Measurements from ENCODE around the gene CLSTN3.
"Not testable (repeated sequence)": the region's sequence is repeated elsewhere in the genome, so short reads cannot be mapped to it uniquely, and the experiment has no call there.

The CLSTN3 gene

DNA sequence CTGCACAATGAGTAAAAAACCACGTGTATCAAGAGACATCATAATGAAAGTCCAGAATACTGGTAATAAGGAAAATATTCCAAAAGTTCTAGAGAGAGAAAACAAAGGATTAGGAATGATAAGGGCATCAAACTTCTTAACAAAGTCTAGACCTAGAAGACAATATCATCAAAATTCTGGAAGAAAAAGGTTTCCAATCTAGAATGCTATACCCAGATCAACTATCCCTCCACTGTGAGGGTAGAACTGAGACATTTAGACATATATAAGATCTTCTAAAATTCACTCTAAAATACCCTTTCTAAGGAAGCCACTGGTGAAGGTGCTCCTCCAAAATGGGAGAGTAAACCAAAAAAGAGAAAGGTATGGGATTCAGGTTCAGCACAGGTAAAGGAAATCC lies 24.1 kb upstream of the CLSTN3 start:
- DNase-seq, result no peak

DNA sequence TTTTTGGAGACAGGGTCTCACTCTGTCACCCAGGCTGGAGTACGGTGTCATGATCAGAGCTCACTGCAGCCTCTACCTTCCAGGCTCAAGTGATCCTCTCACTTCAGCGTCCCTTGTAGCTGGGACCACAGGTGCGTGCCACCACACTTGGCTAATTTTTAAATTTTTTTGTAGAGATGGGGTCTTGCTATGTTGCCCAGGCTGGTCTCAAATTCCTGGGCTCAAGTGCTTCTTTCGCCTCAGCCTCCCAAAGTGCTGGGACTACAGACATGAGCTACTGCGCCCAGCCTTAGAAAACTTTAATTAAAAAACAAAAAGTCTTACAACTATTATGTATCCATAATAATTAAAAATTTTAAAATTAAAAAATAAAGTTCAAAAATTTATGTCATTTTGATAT lies 23.0 kb upstream of the CLSTN3 start:
- not testable (repeated sequence) for DNase-seq

DNA sequence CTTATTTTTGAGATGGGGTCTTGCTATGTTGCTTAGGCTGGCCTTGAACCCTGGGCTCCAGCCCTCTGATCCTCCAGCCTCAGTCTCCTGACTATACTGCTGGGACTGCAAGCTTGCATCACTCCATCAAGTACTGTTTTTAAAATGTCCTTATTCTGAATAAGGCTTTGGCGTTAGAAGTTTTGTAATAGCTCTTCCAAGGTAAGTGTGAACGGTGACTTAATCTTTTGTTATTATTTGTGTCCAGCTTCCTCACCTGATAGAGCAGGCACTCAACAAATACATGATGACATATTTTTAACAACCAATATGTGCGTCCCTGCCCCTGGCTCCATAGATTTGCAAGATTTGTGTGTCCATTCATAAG lies 22.6 kb upstream of the CLSTN3 start:
- no peak for DNase-seq

DNA sequence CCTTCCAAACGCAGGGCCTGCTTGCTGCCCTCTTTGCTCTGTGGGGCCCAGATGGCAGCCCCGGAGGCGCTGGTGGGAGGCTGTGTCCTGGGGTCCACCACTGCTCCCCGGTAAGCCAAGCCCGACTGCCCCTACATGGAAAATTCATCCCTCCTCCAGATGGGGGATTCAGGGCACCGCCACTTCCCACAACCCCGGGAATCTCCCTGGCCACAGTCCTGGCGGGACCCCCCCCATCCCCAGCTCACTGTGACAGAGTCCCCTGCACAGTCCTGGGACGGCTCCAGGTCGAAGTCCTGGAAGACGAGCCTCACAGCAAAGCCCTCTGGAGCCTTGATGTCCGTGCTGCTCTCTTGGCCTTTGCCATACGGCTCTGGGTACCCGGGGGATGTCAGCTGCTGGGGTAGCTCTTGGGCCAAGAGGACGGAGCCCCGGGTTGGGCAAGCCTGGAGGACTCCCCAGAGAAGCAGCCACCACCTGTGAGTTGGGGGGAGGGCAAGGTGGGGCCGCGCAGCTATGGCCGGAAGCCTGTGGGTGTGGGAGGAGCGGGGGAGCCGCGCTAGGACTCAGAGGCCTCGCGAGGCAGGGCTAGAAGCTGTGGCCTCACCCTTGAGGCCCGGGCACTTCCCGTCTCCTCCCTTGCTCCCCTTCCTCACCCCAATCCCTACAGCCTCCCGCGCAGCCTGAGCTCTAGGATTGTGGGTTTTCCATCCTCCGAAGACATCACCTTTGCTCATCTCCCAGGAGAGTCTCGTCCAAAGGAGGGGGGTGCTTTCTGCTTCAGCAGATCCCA lies 22.0 kb upstream of the CLSTN3 start:
- peak; percentile 34 for DNase-seq

DNA sequence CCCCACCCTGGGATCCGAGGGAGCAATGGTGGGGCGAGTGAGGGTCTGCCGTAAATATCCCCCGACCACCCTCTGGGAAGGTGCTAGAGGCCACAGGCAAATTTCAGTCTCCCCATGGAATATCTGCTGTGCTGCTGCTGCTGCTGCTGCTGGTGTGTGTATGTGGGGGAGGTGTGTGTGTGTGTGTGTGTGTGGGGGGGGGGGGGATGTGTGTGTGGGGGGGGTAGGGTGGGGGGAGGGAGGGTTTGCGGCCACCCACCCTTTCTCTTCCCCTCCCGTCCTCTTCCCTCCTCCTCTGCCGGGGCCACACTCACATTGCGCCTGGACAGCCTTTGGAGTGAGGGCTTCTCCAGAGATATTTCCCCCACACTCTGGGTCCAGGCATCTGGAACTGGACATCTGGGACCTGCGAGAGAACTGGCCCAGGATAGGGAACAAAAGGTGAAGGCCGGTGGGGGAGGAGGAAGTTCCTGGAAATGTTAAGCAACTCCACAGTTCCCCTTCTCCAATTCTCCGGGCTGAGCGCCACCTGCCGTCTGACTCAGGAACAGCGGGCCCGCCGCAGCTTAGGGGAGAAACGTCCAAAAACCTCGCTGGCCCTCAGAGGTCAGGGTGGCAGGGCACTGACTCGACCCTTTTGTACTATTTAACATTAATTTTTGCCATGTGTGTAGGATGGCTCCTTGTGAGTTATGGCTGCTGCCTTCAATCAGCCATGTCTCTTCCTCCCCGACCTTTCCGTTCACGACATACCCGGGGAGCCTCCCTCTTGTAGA lies 21.2 kb upstream of the CLSTN3 start, which contains the start of gene C1RL:
Gene C1RL, minus strand, starts transcription at position 419 of the 776 bp plus-strand sequence. Its CDS starts 34 bp downstream, at position 385.
- peak; percentile 40 for DNase-seq

DNA sequence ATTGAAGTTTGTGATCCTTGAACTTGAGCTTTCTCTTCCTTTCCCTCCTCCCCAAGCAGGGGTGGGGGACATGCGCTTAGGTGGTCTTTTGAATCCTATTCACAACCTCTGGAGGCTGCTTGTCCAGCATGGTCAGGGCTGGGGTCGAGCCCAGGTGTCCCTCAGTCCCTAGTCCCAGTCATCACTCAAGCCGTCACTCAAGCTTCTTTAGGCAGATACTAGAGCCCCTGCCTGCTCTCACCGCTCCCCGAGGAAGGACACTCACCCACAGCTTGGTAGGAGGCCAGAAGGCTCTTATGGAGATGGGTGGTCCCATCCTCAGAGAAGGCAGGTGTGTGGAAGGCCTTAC lies 20.6 kb upstream of the CLSTN3 start:
- no peak for DNase-seq

DNA sequence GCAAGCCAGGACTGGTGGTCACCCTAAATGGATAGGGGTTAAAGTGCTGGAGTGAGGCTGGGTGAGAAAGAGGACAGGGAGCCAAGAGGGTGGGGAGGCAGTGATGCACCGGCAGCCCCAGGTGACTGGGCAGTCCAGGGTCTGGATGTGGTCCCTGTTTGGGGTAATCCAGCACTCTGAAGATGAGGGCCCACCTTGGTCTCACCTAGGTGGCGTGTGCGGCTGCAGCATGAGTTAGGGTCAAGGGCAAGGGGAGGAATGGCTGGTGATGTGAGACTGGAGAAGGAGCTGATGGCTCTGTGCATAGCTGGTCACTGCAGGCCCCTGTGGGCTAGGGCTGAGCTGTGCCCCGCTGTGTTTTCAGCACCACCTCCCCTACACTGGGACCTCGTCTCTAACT lies 19.5 kb upstream of the CLSTN3 start:
- no peak for DNase-seq

DNA sequence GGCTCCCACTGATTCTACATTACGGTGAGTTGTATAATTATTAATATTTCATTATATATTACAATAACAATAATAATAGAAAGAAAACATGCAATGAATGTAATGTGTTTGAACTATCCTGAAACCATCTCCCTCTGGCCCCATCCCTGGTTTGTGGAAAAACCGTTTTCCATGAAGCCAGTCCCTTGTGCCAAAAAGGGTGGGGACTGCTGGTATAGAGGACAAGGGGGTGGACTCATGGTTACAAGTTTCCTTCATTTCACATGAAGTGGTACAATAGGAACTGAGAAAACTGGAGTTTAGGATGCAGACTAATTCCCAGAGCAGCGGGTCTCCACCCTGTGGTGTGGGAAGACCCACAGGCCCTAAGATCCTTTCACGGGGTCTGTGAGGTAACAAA lies 18.1 kb upstream of the CLSTN3 start:
- no peak for DNase-seq

DNA sequence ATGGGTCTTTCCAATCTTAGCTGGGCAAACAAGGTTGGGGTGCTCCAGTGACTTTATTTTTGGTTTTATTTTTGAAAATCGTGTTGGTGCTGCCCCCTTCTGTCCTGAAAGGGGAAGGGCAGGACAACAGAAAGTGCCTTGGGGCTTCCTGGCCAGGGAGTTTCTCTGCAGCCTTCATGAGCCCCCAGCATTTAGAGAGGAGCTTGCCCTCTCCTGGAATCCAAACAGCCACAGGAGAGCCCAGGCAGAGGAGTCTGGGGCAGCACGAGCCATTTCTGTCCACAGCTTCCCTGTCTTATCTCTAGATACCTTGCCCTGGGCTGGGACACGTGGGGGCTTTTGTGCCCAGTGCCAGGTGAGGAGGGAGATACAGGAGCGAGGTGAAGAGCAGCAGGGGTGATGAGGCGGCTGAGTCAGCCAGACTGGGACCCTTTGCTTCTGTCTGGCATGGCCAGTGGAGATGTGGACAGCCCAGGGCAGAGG lies 16.7 kb upstream of the CLSTN3 start:
- DNase-seq, result no peak

DNA sequence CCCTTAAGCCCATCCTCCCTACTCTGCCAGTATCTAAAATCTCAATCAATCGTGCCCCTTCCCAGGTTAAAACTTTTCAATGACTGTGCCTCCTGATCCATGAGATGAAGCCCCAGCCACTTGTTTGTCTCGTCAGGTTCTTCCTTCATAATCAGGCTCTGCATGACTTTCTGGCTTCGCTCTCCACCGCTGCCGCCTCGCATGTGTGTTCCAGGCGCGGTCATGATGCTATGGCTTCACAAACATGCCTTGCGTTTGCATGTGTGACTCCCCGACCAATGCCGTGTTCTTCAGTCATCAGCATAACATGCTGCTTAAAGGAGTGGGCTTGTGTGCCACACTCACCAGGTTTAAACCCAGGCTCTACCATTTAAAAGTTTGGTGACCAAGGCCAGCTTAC lies 16.2 kb upstream of the CLSTN3 start:
- DNase-seq, result no peak

DNA sequence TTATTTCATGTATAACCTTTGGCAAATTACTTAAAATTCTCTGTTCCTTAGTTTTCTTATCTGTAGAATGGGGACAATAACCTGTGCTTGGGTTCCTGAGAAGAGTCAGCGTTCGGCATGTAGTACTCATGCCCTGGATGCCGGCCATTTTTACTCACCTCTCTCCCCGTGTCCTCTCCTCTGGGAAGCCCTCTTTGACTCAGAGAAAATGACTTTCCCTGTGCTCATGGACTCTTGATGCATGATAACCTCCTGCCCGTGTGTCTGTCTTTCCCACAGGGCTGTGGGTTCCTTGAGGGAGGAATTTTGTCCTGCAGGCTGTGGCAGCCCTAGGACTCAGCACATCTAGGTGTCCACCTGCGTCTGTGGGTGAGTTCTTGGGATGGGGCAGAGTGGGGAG lies 15.3 kb upstream of the CLSTN3 start:
- DNase-seq, result no peak

DNA sequence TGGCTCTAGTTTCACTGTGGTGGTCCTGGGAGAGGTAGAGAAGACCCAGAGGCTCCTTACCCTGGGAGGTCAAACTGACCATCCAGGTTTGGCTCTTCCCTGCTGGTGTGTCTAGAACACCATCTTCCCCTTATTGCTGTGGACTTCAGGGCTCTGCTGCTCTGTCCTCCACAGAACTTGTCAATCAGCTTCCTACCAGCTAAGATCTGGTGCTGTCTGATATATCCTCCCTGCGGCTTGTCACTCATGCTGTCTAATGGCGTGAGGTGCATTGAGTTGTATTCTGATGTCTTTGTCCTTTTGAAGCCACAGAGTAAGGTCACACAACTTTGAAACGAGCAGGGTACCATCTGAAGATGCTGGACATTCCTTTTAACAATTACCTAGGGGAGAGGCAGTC lies 14.0 kb upstream of the CLSTN3 start:
- DNase-seq, result no peak

DNA sequence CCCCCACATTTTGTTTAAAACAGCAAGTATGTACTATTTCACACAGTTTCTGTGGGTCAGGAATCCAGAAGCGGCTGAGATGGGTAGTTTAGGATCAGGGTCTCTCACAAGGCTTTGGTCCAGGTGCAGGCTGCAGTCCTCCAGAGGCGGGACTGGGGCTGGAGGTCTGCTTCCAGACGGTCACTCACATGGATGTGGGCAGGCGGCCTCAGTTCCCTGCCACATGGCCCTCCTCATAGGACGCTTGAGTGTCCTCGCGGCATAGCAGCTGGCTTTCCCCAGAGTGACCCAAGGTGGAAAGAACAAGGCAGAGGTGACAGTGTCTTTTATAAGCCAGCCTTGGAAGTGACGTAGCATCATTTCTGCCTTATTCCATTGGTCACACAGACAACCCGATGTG lies 13.3 kb upstream of the CLSTN3 start:
- DNase-seq, result no peak

DNA sequence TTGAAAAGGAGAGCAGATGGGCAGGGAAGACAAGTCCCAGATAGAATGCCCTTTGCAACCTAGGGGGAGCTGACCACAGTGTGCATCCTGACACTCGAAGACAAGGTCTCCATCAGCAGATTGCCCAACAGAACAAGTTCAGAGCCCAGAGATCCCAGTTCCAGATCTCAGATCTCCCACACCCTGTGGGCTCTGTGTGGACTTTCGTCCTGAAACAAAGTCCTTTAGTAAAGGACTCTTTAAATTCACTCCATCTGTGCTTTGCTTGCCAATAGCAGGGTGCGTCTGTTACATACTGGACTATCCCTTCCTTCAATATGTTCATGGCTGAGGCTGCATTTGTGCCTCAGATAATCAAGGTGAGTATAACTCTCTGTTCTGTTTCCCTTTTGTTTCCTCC lies 12.5 kb upstream of the CLSTN3 start:
- no peak for DNase-seq

DNA sequence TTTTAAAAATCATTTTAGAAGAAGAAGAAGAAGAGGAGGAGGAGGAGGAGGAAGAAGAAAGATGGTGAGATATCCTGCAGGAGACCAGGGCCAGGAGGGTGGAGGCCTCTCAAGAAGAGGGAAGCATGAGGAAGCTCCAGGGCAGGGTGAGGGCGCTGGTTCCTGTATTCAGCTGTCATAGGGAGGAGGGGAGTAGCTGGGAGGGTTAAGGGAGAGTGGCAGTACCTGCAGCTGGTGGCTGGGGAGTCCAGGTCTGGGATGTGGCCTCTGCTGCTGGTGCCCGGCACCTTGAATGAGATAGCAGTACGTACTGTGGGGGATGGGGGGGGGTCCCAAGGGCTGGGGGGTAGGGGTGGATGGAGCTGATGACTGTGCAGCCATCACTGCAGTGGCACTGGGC lies 11.3 kb upstream of the CLSTN3 start:
- DNase-seq, result no peak

DNA sequence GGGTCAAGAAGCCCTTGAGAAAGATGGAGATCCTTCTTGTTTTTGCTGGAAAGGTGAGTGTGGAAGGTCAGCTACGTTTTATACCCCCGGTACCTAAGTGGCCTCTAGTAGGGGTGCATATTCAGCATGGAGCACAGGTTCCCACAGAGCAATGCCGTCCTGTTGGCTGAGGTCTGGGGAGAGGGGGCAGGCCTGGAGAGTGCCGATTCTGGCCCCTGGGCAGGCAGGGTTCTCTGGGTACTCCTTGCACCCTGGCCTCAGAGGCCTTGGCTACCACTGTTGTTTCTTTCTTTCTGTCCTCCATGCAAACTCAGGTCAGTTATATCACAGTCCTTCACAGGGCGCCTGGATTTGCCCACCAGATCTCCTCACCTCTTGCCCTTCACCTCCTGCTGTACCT lies 10.0 kb upstream of the CLSTN3 start:
- DNase-seq, result no peak

DNA sequence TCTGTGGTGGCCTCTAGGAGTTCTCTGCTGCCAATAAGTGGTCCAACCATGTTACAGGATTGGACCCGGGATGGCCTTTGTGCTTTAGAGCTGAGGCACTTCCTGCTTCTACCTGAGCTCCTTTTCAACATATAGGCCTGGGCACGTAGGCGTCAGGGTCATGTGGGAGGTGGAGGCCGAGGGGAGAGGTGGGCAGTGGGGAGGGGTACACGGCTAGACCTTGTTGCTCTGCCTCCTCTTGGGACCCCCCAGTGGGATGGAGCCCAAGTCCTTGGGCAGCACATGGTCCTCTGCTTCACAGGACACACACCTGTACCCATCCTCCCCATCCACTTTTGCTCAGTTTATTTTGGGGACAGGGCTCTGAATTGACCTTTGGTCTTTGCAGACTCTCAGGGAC lies 8.8 kb upstream of the CLSTN3 start:
- no peak for DNase-seq

DNA sequence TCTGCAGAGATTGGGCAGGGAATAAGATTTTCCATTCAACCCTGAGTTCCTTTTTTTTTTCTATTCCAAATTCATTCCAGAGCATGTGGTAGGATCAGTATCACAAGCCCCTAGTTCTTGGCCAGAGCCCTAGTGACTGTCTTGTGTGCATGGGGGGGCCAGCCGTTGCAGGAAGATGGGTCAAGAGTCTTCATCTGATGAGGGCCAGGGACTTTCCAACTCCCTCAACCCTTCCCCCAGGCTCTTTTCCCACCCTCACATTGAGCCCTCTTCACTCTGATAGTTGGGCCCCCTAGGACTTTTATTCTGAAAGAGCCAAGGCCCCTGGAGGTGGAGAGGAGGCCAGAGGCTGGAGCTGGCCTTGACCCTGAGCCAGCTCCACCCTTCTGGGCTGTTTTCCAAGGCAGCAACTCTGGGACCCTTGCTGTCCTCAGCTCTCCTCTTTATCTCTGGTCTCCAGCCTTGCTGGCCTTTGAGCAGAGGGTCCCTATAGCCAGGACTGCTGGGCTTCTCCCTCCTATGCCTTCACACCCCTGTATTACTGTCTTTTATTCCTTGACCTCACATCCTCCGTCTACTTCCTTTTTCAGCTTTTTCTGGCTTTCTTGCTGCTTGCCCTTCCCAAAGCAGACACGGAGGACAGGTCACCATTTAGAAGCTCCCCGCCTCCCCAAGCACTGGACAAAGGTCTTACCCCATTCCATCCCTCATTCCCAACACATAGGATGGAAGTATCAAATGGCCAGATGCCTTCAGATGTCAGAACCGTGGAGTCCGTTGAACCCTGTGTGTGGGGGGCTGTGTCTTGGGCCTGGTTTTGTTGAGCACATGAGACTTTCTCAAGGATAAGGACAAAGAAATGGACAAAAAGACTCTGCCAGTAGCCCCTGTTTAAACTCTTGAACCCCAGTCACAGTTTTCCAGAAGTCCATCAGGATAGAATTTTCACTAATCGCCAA lies 7.1 kb upstream of the CLSTN3 start:
- no peak for DNase-seq

DNA sequence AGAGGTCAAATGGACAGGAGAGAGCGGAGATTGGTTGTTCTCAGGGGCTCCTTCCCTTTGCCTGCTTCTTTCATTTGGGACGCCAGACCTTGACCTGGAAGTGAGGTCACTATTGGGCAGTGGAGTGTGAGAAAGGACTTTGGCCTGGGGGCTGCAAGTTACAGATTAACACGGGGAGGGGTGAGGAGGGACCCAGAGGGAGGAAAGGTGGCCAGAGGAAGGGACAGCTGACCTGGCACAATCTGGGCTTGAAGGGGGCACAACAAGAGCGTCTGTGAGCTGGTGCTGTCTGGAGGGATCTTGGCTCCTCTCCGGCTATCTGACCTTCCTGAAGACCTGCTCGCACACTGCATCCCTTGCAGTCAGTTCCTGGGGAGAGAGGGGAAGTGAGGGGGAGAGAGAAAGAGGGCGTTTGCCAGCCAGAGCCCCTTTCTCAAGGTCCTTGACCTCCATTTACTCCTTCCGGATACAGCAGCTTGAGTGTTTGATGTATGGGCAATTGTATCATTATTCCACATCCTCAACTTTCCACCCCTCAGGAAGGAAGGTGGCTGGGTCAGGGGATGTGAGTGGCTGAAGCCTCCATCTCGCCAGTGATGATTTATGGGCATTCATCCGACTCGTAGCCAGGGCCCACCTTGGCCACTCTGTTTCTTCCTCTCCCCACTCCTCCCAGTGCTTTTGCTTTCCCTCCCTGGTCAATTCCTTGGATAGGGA lies 6.2 kb upstream of the CLSTN3 start:
- no peak for DNase-seq

DNA sequence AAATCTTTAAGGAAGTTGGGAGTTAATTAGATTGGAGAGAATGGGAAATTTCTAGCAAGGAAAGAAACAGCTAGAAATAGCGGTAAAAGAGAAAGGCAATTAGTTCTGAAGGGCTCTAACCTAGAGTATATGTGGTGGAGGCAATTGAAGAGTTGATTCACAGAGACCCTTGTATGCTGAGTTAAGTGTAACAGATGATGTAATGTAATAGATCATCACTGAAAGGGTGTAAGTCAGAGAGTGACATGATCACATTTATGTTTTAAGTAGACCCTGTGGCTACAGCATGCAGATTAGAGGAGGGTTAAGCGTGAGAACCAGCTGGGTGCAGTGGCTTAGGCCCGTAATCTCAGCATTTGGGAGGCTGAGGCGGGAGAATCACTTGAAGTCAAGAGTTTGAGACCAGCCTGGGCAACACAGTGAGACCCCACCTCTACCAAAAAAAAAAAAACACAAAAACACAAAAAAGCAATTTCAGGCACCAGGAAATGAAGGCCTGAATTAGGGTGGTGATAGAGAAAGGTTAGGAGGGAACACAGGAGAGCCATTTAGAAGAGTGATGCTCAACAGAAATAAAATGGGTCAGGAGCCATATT lies 4.4 kb upstream of the CLSTN3 start:
- DNase-seq, result no peak

DNA sequence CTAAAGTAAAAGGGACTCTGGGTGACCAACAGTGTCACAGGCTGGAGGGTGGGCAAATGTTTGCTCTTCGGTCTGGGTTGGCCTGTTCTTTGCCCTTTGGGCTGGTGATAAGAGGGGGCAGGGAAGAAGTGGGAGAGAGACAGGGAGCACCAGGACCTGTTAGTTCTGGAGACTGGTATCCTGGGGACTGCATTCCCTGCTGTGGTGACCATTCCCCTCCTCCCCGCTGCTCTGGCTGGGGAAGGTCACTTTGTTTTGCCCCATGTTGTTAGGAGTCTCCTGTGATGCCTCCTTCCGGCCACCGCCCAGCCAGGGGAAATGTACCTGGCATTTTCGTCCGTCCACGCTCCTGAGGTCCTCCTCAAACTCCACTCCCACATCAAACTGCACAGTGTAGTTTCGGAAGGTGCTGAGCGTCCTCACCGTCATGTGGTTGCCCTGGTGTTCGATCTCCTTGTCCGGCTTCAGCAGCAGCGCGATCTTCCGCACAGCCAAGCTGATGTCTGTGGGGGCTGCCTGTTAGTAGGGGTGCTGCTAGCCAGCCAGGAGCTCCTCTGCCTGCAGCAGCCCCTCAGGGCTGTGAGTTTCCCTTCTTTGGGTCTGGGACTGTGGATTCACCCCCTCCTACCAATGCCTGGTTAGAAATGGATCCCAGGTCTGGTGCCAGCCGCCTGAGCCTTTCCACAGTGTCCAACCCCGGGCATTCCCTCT lies 2.1 kb upstream of the CLSTN3 start:
- DNase-seq, result no peak
